ENCODE results near the gene PDXK. TPM values are rescaled to one million over a fixed set of nuclear protein-coding genes. Genes with fewer than 3 reads are reported as not detected.

Gene PDXK
- total RNA-seq (2021) (114 and 116 TPM in 2 replicates), Bru-seq, nascent RNA (percentile 60 among the genes with signal in this experiment), BruChase-seq, experiment 1, labeled RNA remaining after a 2-hour chase (percentile 75 among the genes with signal in this experiment), BruChase-seq, experiment 2, labeled RNA remaining after a 6-hour chase (percentile 90 among the genes with signal in this experiment)
- long read RNA-seq, full-length matches to known transcripts = 177 of 223 reads
- long read RNA-seq, partial matches to known transcripts = 3 of 223 reads
- long read RNA-seq, other reads (novel, unspliced or antisense) = 43 of 223 reads

- DNase-seq (ENCODE audit: low spot score) = peak; percentile 84
- H3K27ac ChIP-seq (ENCODE audit: low read depth, low read length, poor library complexity, severe bottlenecking) = peak within 1 kb of the TSS; percentile 91
- no peak for TF ChIP-seq EZH2 (IDR thresholded peaks at IDR 0.05; ENCODE audit: borderline replicate concordance, low read depth, low read length, poor library complexity, severe bottlenecking)
- TF ChIP-seq, protein P1, sequence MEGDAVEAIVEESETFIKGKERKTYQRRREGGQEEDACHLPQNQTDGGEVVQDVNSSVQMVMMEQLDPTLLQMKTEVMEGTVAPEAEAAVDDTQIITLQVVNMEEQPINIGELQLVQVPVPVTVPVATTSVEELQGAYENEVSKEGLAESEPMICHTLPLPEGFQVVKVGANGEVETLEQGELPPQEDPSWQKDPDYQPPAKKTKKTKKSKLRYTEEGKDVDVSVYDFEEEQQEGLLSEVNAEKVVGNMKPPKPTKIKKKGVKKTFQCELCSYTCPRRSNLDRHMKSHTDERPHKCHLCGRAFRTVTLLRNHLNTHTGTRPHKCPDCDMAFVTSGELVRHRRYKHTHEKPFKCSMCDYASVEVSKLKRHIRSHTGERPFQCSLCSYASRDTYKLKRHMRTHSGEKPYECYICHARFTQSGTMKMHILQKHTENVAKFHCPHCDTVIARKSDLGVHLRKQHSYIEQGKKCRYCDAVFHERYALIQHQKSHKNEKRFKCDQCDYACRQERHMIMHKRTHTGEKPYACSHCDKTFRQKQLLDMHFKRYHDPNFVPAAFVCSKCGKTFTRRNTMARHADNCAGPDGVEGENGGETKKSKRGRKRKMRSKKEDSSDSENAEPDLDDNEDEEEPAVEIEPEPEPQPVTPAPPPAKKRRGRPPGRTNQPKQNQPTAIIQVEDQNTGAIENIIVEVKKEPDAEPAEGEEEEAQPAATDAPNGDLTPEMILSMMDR (conservative IDR thresholded peaks at IDR 0.05; ENCODE audit: low read depth, low read length) = peak; percentile 16; the same call in 1 of the 2 replicates
- H3K36me3 ChIP-seq (ENCODE audit: insufficient read depth, low read length, poor library complexity, severe bottlenecking) = peaks cover 5% of the 10 kb centered on the region
- no peaks in the 10 kb centered on the region for H3K9me3 ChIP-seq (ENCODE audit: low read depth, low read length, poor library complexity, severe bottlenecking)
- peak within 1 kb of the TSS; percentile 99 for H3K4me3 ChIP-seq (ENCODE audit: low read depth, low read length, poor library complexity, severe bottlenecking)
- ChIA-PET POLR2A (ENCODE audit: low non-redundant PET) (interaction anchor here (0.6 kb wide), 1 partner anchor 818 kb away, joined by 3 read pairs; no protein-coding TSS in a partner anchor), CTCF (no interaction called here)
- peaks cover 7% of the 10 kb centered on the region for H3K4me1 ChIP-seq (ENCODE audit: insufficient read depth, low read length, poor library complexity, severe bottlenecking)
- intact Hi-C loops (cut with micrococcal nuclease; ENCODE audit: unreplicated experiment) = no loop called here
- H3K27me3 ChIP-seq (replicated peaks; ENCODE audit: insufficient read depth, low read depth, low read length, poor library complexity) = no peaks in the 10 kb centered on the region
- no TSS peak for BruUV-seq (replicated peaks)
Measured at GRCh38 chr21:43718872-43719747, at the start of gene PDXK. TSS of gene PDXK (plus strand) at chr21:43719129. CDS start at chr21:43719295, 166 bp downstream.

DNA sequence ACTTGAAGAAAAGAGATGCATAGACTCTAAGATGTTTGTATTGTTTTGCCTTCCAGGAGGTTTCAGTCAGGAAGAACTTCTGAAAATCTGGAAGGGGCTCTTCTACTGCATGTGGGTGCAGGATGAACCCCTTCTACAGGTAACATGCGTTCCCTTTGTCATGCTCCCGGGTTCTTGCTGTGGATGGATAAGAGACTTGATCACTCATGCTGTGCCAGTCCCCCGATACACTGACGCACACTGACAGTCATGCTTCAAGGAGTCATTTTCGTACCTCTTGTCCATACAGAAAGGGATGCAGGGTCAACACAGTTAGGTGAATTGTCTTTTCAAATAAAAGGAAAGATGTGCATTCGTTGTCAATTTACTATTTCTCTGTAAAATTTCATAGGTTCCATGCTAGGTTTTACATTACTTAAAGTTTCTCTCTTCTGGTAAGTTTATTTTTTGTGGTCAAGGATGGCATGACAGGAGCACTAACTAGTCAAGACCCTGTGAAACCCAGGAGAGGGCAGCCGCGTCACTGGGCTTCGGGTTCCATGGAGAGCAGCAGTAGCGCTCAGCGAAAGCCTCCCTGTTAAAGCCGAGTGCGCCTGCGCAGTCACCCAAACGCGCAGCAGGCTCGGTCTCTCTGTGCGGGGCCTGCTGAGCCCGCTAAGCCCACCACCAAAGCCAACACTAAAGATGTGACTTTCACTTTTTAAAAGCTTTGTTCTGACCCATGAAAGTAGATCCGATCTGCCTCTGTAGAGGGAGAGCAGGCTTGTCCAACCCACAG, 48.9 kb upstream of the PDXK start:
- DNase-seq (ENCODE audit: low spot score) = no peak
- peaks cover 46% of the 10 kb centered on the region for H3K36me3 ChIP-seq (ENCODE audit: insufficient read depth, low read length, poor library complexity, severe bottlenecking)
- CTCF ChIA-PET = no interaction called here
- TF ChIP-seq, protein P1 (conservative IDR thresholded peaks at IDR 0.05; ENCODE audit: low read depth, low read length) = no peak
- TF ChIP-seq EZH2 (IDR thresholded peaks at IDR 0.05; ENCODE audit: borderline replicate concordance, low read depth, low read length, poor library complexity, severe bottlenecking) = no peak
- POLR2A ChIA-PET (ENCODE audit: low non-redundant PET) = no interaction called here
- intact Hi-C loops (cut with micrococcal nuclease; ENCODE audit: unreplicated experiment) = no loop called here
- no peaks in the 10 kb centered on the region for H3K27me3 ChIP-seq (replicated peaks; ENCODE audit: insufficient read depth, low read depth, low read length, poor library complexity)
- no peaks in the 10 kb centered on the region for H3K9me3 ChIP-seq (ENCODE audit: low read depth, low read length, poor library complexity, severe bottlenecking)
- H3K27ac ChIP-seq (ENCODE audit: low read depth, low read length, poor library complexity, severe bottlenecking) = no peak overlapping the region
- no TSS peak for BruUV-seq (replicated peaks)
- H3K4me3 ChIP-seq (ENCODE audit: low read depth, low read length, poor library complexity, severe bottlenecking) = no peak overlapping the region
- no peaks in the 10 kb centered on the region for H3K4me1 ChIP-seq (ENCODE audit: insufficient read depth, low read length, poor library complexity, severe bottlenecking)

- H3K4me1 ChIP-seq (ENCODE audit: insufficient read depth, low read length, poor library complexity, severe bottlenecking) = no peaks in the 10 kb centered on the region
- ChIA-PET POLR2A (ENCODE audit: low non-redundant PET) (no interaction called here), CTCF (no interaction called here)
- H3K36me3 ChIP-seq (ENCODE audit: insufficient read depth, low read length, poor library complexity, severe bottlenecking) = peaks cover 48% of the 10 kb centered on the region
- TF ChIP-seq, protein P1 (conservative IDR thresholded peaks at IDR 0.05; ENCODE audit: low read depth, low read length) = no peak
- no peak for TF ChIP-seq EZH2 (IDR thresholded peaks at IDR 0.05; ENCODE audit: borderline replicate concordance, low read depth, low read length, poor library complexity, severe bottlenecking)
- no peaks in the 10 kb centered on the region for H3K9me3 ChIP-seq (ENCODE audit: low read depth, low read length, poor library complexity, severe bottlenecking)
- DNase-seq (ENCODE audit: low spot score) = no peak
- intact Hi-C loops (cut with micrococcal nuclease; ENCODE audit: unreplicated experiment) = no loop called here
- no peaks in the 10 kb centered on the region for H3K27me3 ChIP-seq (replicated peaks; ENCODE audit: insufficient read depth, low read depth, low read length, poor library complexity)
- no peak overlapping the region for H3K27ac ChIP-seq (ENCODE audit: low read depth, low read length, poor library complexity, severe bottlenecking)
- H3K4me3 ChIP-seq (ENCODE audit: low read depth, low read length, poor library complexity, severe bottlenecking) = no peak overlapping the region
- BruUV-seq (replicated peaks) = no TSS peak
Measured at GRCh38 chr21:43675871-43676270, 43.1 kb upstream of the PDXK start.

Data from A673 (cell line).